IPS-20b (cell line): ENCODE results near the gene PHACTR3.

Source experiments
- H3K27ac ChIP-seq: one replicate; pipeline ENCODE4 v1.5.1; 2013; ENCODE audit warnings: low read length
- H3K27me3 ChIP-seq: 2 replicates; pipeline ENCODE4 v1.6.1; 2013; ENCODE audit warnings: mild to moderate bottlenecking, low read length, inconsistent platforms; ENCODE audit not compliant: insufficient read depth
- H3K36me3 ChIP-seq: 2 replicates; pipeline ENCODE4 v1.6.1; 2013; ENCODE audit warnings: low read depth, mild to moderate bottlenecking, inconsistent platforms, low read length, moderate library complexity; ENCODE audit not compliant: insufficient read depth
- H3K4me1 ChIP-seq: 2 replicates; pipeline ENCODE4 v1.6.1; 2013; ENCODE audit warnings: mild to moderate bottlenecking, control low read depth, inconsistent platforms, low read length, moderate library complexity; ENCODE audit not compliant: insufficient read depth
- H3K4me3 ChIP-seq: 2 replicates; pipeline ENCODE4 v1.5.1; 2013; ENCODE audit warnings: mild to moderate bottlenecking, low read length, inconsistent platforms
- H3K9ac ChIP-seq: 2 replicates; pipeline ENCODE4 v1.6.1; 2013; ENCODE audit warnings: low read depth, mild to moderate bottlenecking, inconsistent platforms, low read length, moderate library complexity
- H3K9me3 ChIP-seq: 2 replicates; pipeline ENCODE4 v1.6.1; 2013; ENCODE audit warnings: mild to moderate bottlenecking, low read depth, low read length, inconsistent platforms; ENCODE audit not compliant: insufficient read depth

Gene PHACTR3

DNA sequence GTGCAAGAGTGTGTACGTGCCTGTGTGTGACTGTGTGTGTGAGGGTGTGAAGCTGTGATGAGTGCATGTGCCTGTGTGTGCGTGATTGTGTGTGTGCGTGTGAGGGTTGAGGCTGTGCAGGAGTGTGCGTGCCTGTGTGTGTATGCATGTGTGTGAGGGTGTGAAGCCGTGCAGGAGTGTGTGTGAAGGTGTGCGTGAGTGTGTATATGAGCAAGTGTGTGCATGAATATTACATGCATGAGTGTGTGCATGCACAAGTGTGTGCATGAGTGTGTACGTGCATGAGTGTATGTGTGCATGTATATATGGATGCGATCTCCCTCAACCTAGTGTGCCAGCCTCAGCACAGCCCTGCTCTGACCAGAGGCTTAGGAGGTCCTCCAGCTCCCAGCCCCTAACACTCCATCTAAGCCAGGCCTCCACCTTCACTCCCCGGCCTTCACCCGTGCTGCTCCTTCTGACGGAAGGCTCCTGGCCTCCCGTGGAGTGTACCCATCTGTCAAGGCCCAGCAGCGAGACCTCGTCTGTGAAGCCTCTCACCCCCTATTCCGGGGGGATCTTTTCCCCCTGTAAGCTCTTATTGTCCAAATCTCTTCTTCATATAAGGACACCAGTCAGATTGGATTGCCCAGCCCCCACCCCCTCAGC, 19.9 kb upstream of the PHACTR3 start:
- Histone ChIP-seq H3K9ac (no peak overlapping the region), H3K27ac (no peak overlapping the region), H3K9me3 (no peaks in the 10 kb centered on the region), H3K36me3 (no peaks in the 10 kb centered on the region), H3K4me3 (no peak overlapping the region), H3K27me3 (peaks cover 50% of the 10 kb centered on the region), H3K4me1 (no peaks in the 10 kb centered on the region)

- Histone ChIP-seq H3K27ac (no peak overlapping the region), H3K36me3 (no peaks in the 10 kb centered on the region), H3K4me3 (no peak overlapping the region), H3K9me3 (no peaks in the 10 kb centered on the region), H3K4me1 (no peaks in the 10 kb centered on the region), H3K27me3 (peaks cover 47% of the 10 kb centered on the region), H3K9ac (no peak overlapping the region)
Observed at GRCh38 chr20:59585714-59586409, 18.5 kb upstream of the PHACTR3 start.

DNA sequence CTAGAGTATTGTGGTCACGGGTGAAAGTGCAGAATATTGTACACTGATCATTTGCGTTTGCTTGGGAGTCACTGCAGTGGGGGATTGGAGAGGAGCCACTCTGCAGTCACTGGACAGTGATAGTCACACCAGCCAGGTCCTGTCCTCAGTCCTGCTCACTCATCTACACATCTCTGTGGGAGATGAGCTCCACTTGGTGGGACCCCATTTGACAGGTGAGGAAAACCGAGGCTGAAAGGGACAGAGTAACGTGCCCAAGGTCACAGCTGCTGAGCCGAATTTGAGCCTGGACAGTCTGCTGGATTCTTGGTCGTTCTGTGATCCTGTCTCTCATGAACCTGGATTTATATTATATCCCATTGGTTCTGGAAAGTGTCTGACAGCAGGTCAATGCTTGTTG, 17.7 kb upstream of the PHACTR3 start:
- H3K9me3 ChIP-seq: no peaks in the 10 kb centered on the region
- peaks cover 41% of the 10 kb centered on the region for H3K27me3 ChIP-seq
- no peak overlapping the region for H3K4me3 ChIP-seq
- no peak overlapping the region for H3K27ac ChIP-seq
- no peak overlapping the region for H3K9ac ChIP-seq
- no peaks in the 10 kb centered on the region for H3K36me3 ChIP-seq
- H3K4me1 ChIP-seq: no peaks in the 10 kb centered on the region

DNA sequence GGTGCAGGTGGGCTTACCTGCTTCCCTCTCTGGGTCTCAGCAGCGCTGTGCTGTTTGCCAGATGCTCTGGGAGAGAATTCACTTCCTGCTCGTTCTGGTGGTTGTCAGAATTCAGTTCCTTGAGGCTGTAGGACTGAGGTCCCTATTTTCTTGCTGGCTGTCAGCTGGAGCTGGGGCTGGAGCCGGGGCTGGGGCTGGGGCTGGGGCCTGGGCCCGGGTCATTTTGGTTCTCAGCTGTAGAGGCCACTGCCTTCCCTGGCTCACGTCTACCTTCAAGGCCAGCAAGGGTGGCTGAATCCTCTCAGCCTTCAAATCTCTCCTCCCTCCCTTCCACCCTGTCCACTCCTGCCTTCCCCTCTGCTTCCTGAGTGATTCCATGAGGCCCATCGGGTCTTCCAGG, 16.8 kb upstream of the PHACTR3 start:
- H3K9ac ChIP-seq: no peak overlapping the region

GRCh38 chr20:59588236-59588855, 16.0 kb upstream of the PHACTR3 start:
- peaks cover 38% of the 10 kb centered on the region for H3K27me3 ChIP-seq
- H3K9ac ChIP-seq: no peak overlapping the region
- H3K27ac ChIP-seq: no peak overlapping the region
- H3K9me3 ChIP-seq: no peaks in the 10 kb centered on the region
- H3K4me1 ChIP-seq: no peaks in the 10 kb centered on the region
- H3K36me3 ChIP-seq: no peaks in the 10 kb centered on the region
- no peak overlapping the region for H3K4me3 ChIP-seq

More for the DNA sequence above, 16.8 kb upstream of the PHACTR3 start:
- Histone ChIP-seq H3K36me3 (no peaks in the 10 kb centered on the region), H3K27ac (no peak overlapping the region), H3K4me1 (no peaks in the 10 kb centered on the region), H3K4me3 (no peak overlapping the region), H3K9me3 (no peaks in the 10 kb centered on the region), H3K27me3 (peaks cover 41% of the 10 kb centered on the region)

DNA sequence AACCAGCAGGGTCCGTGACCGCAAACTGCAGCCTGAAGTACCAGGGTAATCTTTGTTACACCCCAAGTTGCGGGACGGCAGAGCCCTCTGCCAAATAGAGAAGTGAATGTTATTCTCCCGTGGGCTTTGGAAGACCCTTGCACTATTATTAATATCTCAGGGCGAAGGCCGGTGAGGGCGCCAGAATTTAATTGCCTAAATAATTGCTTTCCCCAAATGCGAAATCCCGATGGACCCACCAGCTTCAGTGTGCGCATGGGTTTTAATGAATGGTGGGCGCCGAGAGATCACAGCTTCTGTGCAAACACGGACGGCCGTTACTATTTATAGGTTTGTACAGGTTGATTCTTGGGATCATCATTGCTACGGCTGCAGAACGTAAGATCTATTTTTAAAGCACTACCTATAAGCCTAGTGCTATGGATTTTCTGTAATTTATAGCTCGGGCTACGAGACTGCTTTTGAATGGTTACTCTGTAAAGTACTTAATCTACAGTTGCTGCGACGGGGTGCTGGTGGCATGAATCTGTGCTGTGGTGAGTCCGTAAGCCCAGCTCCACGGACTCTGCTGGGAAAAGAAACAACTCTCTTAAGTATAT, 15.2 kb upstream of the PHACTR3 start:
- H3K4me1 ChIP-seq: no peaks in the 10 kb centered on the region
- peaks cover 46% of the 10 kb centered on the region for H3K27me3 ChIP-seq
- H3K27ac ChIP-seq: no peak overlapping the region
- H3K36me3 ChIP-seq: no peaks in the 10 kb centered on the region
- no peak overlapping the region for H3K4me3 ChIP-seq
- no peak overlapping the region for H3K9ac ChIP-seq
- no peaks in the 10 kb centered on the region for H3K9me3 ChIP-seq

GRCh38 chr20:59591061-59591460, 13.3 kb upstream of the PHACTR3 start:
- Histone ChIP-seq H3K27me3 (peaks cover 58% of the 10 kb centered on the region), H3K27ac (no peak overlapping the region), H3K9me3 (no peaks in the 10 kb centered on the region), H3K36me3 (no peaks in the 10 kb centered on the region), H3K4me3 (no peak overlapping the region), H3K4me1 (no peaks in the 10 kb centered on the region), H3K9ac (no peak overlapping the region)

DNA sequence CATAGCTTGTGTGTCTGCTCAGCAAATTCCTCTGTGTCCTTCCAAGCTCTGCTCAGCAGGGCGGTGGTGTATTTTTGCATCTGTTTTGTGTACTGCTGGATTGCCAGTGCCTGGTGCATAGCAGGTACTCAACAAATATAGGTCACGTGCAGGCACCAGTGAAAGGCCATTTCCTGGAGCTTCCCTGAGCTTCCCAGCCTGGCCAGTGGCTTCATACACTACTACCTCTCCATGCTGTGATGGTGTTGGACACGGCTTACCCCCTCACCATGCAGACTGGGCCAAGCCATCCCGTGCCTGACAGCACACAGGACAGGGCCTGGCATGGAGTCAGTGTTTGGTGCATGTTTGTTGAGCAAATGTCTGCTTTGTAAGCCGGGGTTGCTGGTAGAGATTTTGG, 7.7 kb upstream of the PHACTR3 start:
- Histone ChIP-seq H3K4me3 (no peak overlapping the region), H3K27me3 (peaks cover 84% of the 10 kb centered on the region), H3K9ac (no peak overlapping the region), H3K36me3 (no peaks in the 10 kb centered on the region), H3K9me3 (no peaks in the 10 kb centered on the region), H3K4me1 (no peaks in the 10 kb centered on the region), H3K27ac (no peak overlapping the region)

GRCh38 chr20:59597240-59597639, 7.1 kb upstream of the PHACTR3 start:
- Histone ChIP-seq H3K9me3 (no peaks in the 10 kb centered on the region), H3K4me1 (no peaks in the 10 kb centered on the region), H3K27ac (no peak overlapping the region), H3K36me3 (no peaks in the 10 kb centered on the region), H3K27me3 (peaks cover 85% of the 10 kb centered on the region), H3K4me3 (no peak overlapping the region), H3K9ac (no peak overlapping the region)

GRCh38 chr20:59598625-59599310, 5.6 kb upstream of the PHACTR3 start:
- H3K27me3 ChIP-seq: peaks cover 89% of the 10 kb centered on the region
- no peak overlapping the region for H3K4me3 ChIP-seq
- no peaks in the 10 kb centered on the region for H3K9me3 ChIP-seq
- H3K36me3 ChIP-seq: no peaks in the 10 kb centered on the region
- no peak overlapping the region for H3K9ac ChIP-seq
- H3K4me1 ChIP-seq: no peaks in the 10 kb centered on the region
- H3K27ac ChIP-seq: no peak overlapping the region

GRCh38 chr20:59599941-59600340, 4.4 kb upstream of the PHACTR3 start:
- Histone ChIP-seq H3K9me3 (no peaks in the 10 kb centered on the region), H3K4me3 (no peak overlapping the region), H3K9ac (no peak overlapping the region), H3K27ac (no peak overlapping the region), H3K36me3 (no peaks in the 10 kb centered on the region), H3K4me1 (no peaks in the 10 kb centered on the region), H3K27me3 (peaks cover 93% of the 10 kb centered on the region)
